ENCODE results near the gene UNKL.

UNKL gene

GRCh38 chr16:1338855-1339675, 75.4 kb downstream of the UNKL start:
- no peaks in the 10 kb centered on the region for H3K4me1 ChIP-seq (ENCODE audit: insufficient read depth, low read length)
- 66% methylated on average over 31 of the region's 31 CpGs for WGBS
- H3K27ac ChIP-seq (ENCODE audit: low read depth, low read length), result no peak overlapping the region

GRCh38 chr16:1338119-1338730, 76.3 kb downstream of the UNKL start:
- Histone ChIP-seq H3K27ac (ENCODE audit: low read depth, low read length) (no peak overlapping the region), H3K4me1 (ENCODE audit: insufficient read depth, low read length) (no peaks in the 10 kb centered on the region), H3K4me3 (ENCODE audit: low read length) (no peak overlapping the region), H3K27me3 (ENCODE audit: insufficient read depth, low read length) (peaks cover 56% of the 10 kb centered on the region), H3K9ac (ENCODE audit: low read depth, low read length) (no peak overlapping the region), H3K9me3 (ENCODE audit: insufficient read depth, low read depth, low read length) (no peaks in the 10 kb centered on the region), H3K36me3 (ENCODE audit: insufficient read depth, low read length) (no peaks in the 10 kb centered on the region)
- 51% methylated on average over 27 of the region's 30 CpGs for WGBS

More at GRCh38 chr16:1338855-1339675, 75.4 kb downstream of the UNKL start:
- Histone ChIP-seq H3K36me3 (ENCODE audit: insufficient read depth, low read length) (no peaks in the 10 kb centered on the region), H3K9ac (ENCODE audit: low read depth, low read length) (no peak overlapping the region), H3K4me3 (ENCODE audit: low read length) (no peak overlapping the region), H3K9me3 (ENCODE audit: insufficient read depth, low read depth, low read length) (no peaks in the 10 kb centered on the region), H3K27me3 (ENCODE audit: insufficient read depth, low read length) (peaks cover 54% of the 10 kb centered on the region)

GRCh38 chr16:1337486-1337885, 77.0 kb downstream of the UNKL start:
- Histone ChIP-seq H3K4me3 (ENCODE audit: low read length) (no peak overlapping the region), H3K4me1 (ENCODE audit: insufficient read depth, low read length) (no peaks in the 10 kb centered on the region), H3K9me3 (ENCODE audit: insufficient read depth, low read depth, low read length) (no peaks in the 10 kb centered on the region), H3K9ac (ENCODE audit: low read depth, low read length) (no peak overlapping the region), H3K27me3 (ENCODE audit: insufficient read depth, low read length) (peaks cover 60% of the 10 kb centered on the region), H3K27ac (ENCODE audit: low read depth, low read length) (no peak overlapping the region), H3K36me3 (ENCODE audit: insufficient read depth, low read length) (no peaks in the 10 kb centered on the region)
- WGBS, result 67% methylated on average over 9 of the region's 9 CpGs

- no peaks in the 10 kb centered on the region for H3K9me3 ChIP-seq (ENCODE audit: insufficient read depth, low read depth, low read length)
- H3K27ac ChIP-seq (ENCODE audit: low read depth, low read length), result no peak overlapping the region
- H3K4me3 ChIP-seq (ENCODE audit: low read length), result no peak overlapping the region
- peaks cover 6% of the 10 kb centered on the region; the same call in 1 of the 2 replicates for H3K4me1 ChIP-seq (ENCODE audit: insufficient read depth, low read length)
- WGBS, result 74% methylated on average over 15 of the region's 15 CpGs
- peaks cover 59% of the 10 kb centered on the region for H3K27me3 ChIP-seq (ENCODE audit: insufficient read depth, low read length)
- no peaks in the 10 kb centered on the region for H3K36me3 ChIP-seq (ENCODE audit: insufficient read depth, low read length)
- no peak overlapping the region for H3K9ac ChIP-seq (ENCODE audit: low read depth, low read length)
Observed at GRCh38 chr16:1336619-1337018, 77.9 kb downstream of the UNKL start.

GRCh38 chr16:1335996-1336395, 78.5 kb downstream of the UNKL start:
- no peak overlapping the region for H3K9ac ChIP-seq (ENCODE audit: low read depth, low read length)
- H3K4me3 ChIP-seq (ENCODE audit: low read length), result no peak overlapping the region
- H3K9me3 ChIP-seq (ENCODE audit: insufficient read depth, low read depth, low read length), result no peaks in the 10 kb centered on the region
- peaks cover 60% of the 10 kb centered on the region for H3K27me3 ChIP-seq (ENCODE audit: insufficient read depth, low read length)
- H3K36me3 ChIP-seq (ENCODE audit: insufficient read depth, low read length), result no peaks in the 10 kb centered on the region
- H3K27ac ChIP-seq (ENCODE audit: low read depth, low read length), result no peak overlapping the region
- 17% methylated on average over 11 of the region's 12 CpGs for WGBS
- peaks cover 6% of the 10 kb centered on the region; the same call in 1 of the 2 replicates for H3K4me1 ChIP-seq (ENCODE audit: insufficient read depth, low read length)

GRCh38 chr16:1335211-1335971, 79.1 kb downstream of the UNKL start:
- Histone ChIP-seq H3K9me3 (ENCODE audit: insufficient read depth, low read depth, low read length) (no peaks in the 10 kb centered on the region), H3K27ac (ENCODE audit: low read depth, low read length) (no peak overlapping the region), H3K4me1 (ENCODE audit: insufficient read depth, low read length) (peaks cover 6% of the 10 kb centered on the region; the same call in 1 of the 2 replicates), H3K27me3 (ENCODE audit: insufficient read depth, low read length) (peaks cover 58% of the 10 kb centered on the region), H3K9ac (ENCODE audit: low read depth, low read length) (no peak overlapping the region), H3K4me3 (ENCODE audit: low read length) (no peak overlapping the region), H3K36me3 (ENCODE audit: insufficient read depth, low read length) (no peaks in the 10 kb centered on the region)
- 69% methylated on average over 16 of the region's 16 CpGs for WGBS

- H3K27me3 ChIP-seq (ENCODE audit: insufficient read depth, low read length), result peaks cover 57% of the 10 kb centered on the region
- H3K9me3 ChIP-seq (ENCODE audit: insufficient read depth, low read depth, low read length), result no peaks in the 10 kb centered on the region
- 26% methylated on average over 9 of the region's 9 CpGs for WGBS
- H3K36me3 ChIP-seq (ENCODE audit: insufficient read depth, low read length), result no peaks in the 10 kb centered on the region
- no peak overlapping the region for H3K9ac ChIP-seq (ENCODE audit: low read depth, low read length)
- H3K27ac ChIP-seq (ENCODE audit: low read depth, low read length), result no peak overlapping the region
- H3K4me3 ChIP-seq (ENCODE audit: low read length), result peak overlapping the region; percentile 43; the same call in 1 of the 2 replicates
- H3K4me1 ChIP-seq (ENCODE audit: insufficient read depth, low read length), result peaks cover 6% of the 10 kb centered on the region; the same call in 1 of the 2 replicates
Observed at GRCh38 chr16:1334739-1335138, 79.8 kb downstream of the UNKL start.

GRCh38 chr16:1333854-1334700, 80.4 kb downstream of the UNKL start:
- WGBS, result 4% methylated on average over 78 of the region's 78 CpGs
- Histone ChIP-seq H3K9ac (ENCODE audit: low read depth, low read length) (no peak overlapping the region), H3K4me3 (ENCODE audit: low read length) (peak overlapping the region; percentile 43)

GRCh38 chr16:1333149-1333812, 81.2 kb downstream of the UNKL start, which contains the start of gene BAIAP3:
Gene BAIAP3, plus strand, starts transcription at chr16:1333645. Its CDS starts 4,905 bp downstream, at chr16:1338550.
- H3K9ac ChIP-seq (ENCODE audit: low read depth, low read length), result peak within 1 kb of the TSS; percentile 69; the same call in 1 of the 2 replicates
- H3K27ac ChIP-seq (ENCODE audit: low read depth, low read length), result no peak within 1 kb of the TSS
- H3K27me3 ChIP-seq (ENCODE audit: insufficient read depth, low read length), result peaks cover 57% of the 10 kb centered on the region
- peaks cover 6% of the 10 kb centered on the region; the same call in 1 of the 2 replicates for H3K4me1 ChIP-seq (ENCODE audit: insufficient read depth, low read length)
- no peaks in the 10 kb centered on the region for H3K9me3 ChIP-seq (ENCODE audit: insufficient read depth, low read depth, low read length)
- 7% methylated on average over 83 of the region's 83 CpGs for WGBS
- peak within 1 kb of the TSS; percentile 51 for H3K4me3 ChIP-seq (ENCODE audit: low read length)
- H3K36me3 ChIP-seq (ENCODE audit: insufficient read depth, low read length), result no peaks in the 10 kb centered on the region

More at GRCh38 chr16:1333854-1334700, 80.4 kb downstream of the UNKL start:
- peaks cover 57% of the 10 kb centered on the region for H3K27me3 ChIP-seq (ENCODE audit: insufficient read depth, low read length)
- H3K4me1 ChIP-seq (ENCODE audit: insufficient read depth, low read length), result peaks cover 6% of the 10 kb centered on the region; the same call in 1 of the 2 replicates
- no peaks in the 10 kb centered on the region for H3K36me3 ChIP-seq (ENCODE audit: insufficient read depth, low read length)
- H3K9me3 ChIP-seq (ENCODE audit: insufficient read depth, low read depth, low read length), result no peaks in the 10 kb centered on the region
- H3K27ac ChIP-seq (ENCODE audit: low read depth, low read length), result no peak overlapping the region

Data from HUES64 (cell line).